IPS DF 19.7 (cell line): ENCODE results near the gene ITGA1.
"Not testable (repeated sequence)": the region's sequence is repeated elsewhere in the genome, so short reads cannot be mapped to it uniquely, and the experiment has no call there.

Experiments used
- DNase-seq: peaks from one replicate; pipeline ENCODE4 v3.0.0-alpha.2; 2013; ENCODE audit warnings: low read depth, low spot score

ITGA1 gene

DNA sequence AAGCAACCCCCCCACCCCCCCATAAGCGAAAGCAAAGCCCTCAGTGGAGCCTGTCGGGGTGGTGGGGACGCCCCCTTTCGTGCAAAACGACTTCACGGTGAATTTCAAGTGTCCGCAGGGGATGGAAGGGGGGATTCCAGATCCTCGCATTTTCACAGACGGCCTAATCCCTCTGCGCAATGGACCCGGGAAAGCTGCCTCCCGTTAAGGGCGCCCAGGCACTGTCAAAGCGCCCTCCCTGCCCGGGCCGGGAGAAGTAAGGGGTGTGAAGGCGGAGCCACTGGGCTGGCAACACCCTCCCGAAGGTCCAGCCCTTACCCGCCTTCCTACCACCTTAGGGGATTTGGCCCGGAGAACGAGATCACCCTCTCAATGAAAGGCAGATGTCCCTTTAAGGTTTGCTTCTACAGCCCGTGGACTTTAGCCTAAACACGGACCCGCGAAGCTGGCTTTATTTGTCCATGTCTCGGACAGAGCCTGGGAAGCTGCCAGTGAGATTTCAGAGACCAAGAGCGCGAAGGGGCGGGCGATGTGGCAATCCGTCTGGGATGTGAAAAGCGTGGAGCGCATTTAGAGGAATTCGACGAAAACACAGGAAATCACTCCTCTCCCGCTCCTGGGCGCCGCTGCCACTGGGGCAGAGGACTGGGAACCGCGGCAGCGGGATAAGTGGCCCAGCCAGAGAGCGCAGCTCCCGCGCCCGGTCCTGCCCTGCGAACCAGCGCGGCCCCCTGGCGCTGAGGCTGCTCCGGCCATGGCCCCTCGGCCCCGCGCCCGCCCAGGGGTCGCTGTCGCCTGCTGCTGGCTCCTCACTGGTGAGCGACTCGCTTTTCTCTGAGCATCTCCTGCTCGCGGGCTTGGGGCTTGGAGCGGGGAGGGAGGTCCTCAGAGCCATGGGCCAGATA, at the start of gene ITGA1, which contains the start of gene PELO:
Gene ITGA1, plus strand, starts transcription at position 317 of the 905 bp plus-strand sequence. Its CDS starts 438 bp downstream, at position 755.
Gene PELO, plus strand, starts transcription at position 317 of the 905 bp plus-strand sequence. CDS start 12,479 bp downstream, outside the sequence.
- DNase-seq, result peak; percentile 35

DNA sequence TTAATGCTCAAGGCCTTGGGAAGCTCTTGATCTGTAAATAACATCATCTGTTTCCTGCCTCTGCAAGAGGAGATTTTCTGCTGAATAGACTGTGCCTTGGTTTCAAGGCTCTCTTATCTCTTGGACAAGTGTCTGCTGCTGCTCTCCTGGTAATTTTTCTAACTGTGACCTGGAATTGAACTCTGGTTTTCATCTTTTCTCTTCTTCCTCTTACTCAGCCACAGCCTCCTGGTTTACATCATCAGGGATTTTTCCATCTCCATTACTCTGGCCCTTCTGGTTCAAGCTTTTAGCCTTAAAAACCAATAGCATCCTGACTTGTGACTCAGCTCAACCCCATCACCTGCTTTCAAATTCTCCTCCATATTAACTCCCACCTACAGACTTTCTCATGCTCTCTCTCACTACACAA, 49.6 kb upstream of the ITGA1 start:
- no peak for DNase-seq

DNA sequence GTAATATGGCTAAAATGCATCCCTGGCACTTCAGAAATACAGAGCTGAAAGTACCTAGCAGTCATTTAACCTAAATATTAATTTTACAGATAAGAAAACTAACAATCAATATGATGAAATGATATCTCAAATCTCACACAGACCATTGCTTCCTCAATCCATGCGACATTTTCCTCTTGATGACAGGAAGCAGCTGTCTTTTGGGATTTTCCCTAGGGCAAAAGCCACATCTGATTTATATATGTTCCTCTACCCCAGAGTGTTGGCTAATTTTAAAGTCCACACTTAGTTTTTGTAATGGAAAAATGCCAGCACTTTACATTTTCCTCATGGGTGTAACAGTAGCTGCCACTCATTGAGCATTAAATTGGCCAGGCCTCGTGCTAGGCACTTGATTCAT, 47.7 kb upstream of the ITGA1 start:
- no peak for DNase-seq

DNA sequence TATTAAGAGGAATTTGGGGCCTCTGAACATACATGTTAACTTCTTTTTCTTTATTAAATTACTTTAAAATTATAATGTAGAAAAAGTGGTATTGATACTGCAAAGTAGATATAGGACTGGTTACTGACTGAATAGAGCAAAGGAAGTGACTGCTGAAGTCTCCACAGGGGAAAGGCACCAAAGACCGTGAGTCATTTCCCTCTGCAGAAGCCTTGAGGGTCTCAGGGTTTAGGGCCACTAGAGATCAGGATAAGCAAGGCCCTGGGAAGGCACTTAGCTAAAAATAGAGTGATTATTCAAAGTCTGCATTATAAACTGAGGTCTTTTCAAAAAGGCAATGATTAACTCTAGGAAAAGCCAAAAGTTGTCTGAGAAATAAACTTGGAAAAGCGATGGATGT, 44.7 kb upstream of the ITGA1 start:
- no peak for DNase-seq

- no peak for DNase-seq
Observed at GRCh38 chr5:52743529-52743928, 44.2 kb upstream of the ITGA1 start.

DNA sequence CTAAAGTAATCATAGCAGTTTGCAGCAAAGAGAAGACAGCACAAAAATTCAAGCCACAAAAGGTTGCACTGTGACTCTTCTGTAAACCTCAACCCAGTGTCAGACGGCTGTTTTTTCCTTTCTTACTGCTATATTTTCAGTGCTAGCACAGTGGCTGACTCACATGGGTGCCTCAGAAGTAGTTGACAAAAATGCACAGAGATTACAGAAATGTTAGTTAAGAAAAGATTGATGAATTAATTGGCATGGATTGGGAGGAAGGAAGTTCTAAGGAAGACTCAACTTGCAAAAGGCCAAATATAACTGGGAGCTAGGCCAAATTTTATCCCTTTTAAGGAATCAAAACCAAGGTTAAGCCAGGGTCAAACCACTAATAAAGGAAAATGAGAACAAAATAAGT, 43.7 kb upstream of the ITGA1 start:
- DNase-seq, result no peak

DNA sequence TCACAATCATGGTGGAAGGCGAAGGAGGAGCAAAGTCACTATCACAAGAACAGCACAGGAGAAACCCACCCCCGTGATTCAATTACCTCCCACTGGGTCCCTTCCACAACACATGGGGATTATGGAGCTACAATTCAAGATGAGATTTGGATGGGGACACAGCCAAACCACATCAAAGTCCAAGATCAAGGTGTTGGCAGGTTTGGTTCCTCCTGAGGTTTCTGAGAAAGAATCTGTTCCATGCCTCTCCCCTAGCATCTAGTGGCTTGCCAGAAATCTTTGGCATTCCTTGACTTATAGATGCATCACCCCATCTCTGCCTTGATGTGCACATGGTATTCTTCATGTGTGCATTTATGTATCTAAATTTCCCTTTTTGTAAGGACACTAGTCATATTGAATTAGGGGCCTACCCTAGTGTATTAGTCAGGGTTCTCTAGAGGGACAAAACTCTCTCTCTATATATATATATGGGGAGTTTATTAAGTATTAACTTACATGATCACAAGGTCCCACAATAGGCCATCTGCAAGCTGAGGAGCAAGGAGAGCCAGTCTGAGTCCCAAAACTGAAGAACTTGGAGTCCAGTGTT, 42.8 kb upstream of the ITGA1 start:
- not testable (repeated sequence) for DNase-seq

- DNase-seq, result no peak
Observed at GRCh38 chr5:52746539-52746938, 41.2 kb upstream of the ITGA1 start.

DNA sequence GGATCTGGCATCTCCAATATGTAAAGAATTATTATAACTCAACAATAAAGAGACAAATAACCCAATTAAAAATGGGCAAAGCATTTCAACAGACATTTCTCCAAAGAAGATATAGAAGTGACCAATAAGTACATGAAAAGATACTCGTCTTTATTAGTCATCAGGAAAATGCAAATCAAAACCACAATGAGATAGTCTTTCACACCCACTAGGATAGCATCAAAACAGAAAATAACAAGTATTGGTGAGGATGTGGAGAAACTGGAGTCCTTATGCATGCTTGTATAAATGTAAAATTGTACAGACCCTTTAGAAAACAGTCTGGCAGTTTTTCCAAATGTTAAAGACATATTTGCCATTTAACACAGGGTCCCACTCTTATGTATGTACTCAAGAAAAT, 39.1 kb upstream of the ITGA1 start:
- no peak for DNase-seq

DNA sequence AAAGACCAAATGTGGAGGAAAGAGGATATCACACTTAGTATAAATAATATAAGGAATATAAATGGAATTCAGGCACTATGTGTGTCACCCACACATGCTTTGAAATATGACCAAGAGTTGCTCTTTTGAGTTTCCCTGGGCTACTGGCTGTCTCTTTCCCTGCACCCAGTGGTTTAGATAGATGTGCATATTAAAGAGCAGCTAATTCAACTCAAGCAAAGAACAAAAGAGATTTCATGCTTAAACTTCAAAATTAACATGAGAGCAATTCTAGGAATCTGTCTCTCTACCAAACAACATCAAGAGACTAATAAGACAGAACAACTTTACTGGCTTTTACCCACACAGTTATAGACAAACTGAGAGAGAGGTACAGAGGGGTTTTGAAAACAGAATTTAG, 38.0 kb upstream of the ITGA1 start:
- no peak for DNase-seq

- DNase-seq, result no peak
Observed at GRCh38 chr5:52751137-52751536, 36.6 kb upstream of the ITGA1 start.

- no peak for DNase-seq
Observed at GRCh38 chr5:52754051-52754450, 33.7 kb upstream of the ITGA1 start.

DNA sequence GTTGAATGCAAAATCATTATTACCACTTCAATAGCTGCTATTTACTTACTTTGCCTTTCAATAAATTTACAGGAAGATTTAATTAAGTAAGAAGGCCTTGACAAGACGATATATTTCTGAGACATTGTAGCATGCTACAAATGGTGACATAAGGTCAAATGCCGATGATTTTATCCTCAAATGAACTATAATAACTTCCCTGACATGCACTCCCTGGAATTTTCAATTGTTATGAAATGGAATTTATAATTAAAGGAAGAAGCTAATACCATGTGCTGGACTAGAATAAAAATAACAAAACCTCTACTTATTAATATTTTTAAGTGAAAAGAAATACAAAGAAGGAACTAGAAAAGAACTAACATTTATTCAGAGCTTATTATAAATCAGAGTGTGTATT, 30.2 kb upstream of the ITGA1 start:
- DNase-seq, result no peak

GRCh38 chr5:52758014-52758413, 29.7 kb upstream of the ITGA1 start:
- no peak for DNase-seq

GRCh38 chr5:52759331-52759730, 28.4 kb upstream of the ITGA1 start:
- no peak for DNase-seq

DNA sequence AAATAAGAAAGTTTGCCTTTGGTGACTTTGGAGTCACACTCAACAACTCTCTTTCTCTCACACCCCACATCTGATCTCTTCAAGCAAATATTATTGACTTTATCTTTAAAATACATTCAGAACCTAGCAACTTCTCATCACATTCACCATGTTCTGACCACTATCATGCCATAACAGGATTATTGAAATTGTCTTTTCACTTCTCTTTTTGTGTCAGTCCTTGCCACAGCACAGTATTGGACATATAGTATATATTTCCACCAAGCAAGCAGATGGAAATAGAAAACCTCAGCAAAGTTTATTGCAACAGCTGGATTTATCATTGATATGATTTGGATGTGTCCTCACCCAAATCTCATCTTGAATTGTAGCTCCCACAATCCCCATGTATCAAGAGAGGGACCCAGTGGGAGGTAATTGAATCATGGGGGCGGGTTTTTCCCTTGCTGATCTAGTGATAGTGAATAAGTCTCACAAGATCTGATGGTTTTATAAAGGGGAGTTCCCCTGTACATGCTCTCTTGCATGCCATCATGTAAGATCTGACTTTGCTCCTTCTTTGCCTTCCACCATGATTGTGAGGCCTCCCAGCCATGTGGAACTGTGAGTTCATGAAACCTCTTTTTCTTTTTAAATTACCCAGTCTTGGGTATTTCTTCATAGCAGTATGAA, 26.9 kb upstream of the ITGA1 start:
- no peak for DNase-seq

- no peak for DNase-seq
Observed at GRCh38 chr5:52767217-52767743, 20.4 kb upstream of the ITGA1 start.

DNA sequence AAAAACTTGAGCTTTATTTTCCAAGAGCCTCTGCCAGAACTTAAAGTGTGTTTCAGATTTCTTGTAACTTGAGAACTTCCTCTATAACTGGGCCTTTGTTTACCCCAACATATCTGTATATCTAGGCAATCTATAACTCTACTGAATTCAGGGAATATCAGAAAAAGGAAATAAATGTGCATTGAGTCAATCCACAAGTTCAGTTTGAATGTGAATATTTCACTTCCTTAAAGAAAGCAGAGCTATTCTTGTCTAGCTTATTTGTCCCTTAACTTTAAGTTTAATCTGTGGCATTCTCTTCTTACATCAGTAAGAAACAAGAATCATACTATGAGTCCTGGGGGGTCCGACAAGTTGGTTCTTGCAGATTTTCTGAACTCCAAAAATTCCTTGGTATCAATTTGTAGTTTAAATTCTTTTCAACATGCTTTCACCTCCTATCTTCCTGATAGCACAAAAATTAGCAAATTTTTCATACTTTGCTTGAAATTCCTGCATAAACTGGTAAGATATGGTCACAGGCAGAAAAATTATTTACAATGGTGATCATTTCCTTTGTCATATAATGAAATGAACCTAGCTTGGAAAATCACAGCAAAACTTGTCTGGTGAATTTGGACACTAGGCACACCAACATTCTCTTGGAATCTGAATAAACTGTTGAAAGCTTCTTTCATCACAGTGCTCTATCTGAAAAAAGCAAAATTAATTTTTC, 19.8 kb upstream of the ITGA1 start:
- DNase-seq, result no peak

- no peak for DNase-seq
Observed at GRCh38 chr5:52769061-52769460, 18.7 kb upstream of the ITGA1 start.

DNA sequence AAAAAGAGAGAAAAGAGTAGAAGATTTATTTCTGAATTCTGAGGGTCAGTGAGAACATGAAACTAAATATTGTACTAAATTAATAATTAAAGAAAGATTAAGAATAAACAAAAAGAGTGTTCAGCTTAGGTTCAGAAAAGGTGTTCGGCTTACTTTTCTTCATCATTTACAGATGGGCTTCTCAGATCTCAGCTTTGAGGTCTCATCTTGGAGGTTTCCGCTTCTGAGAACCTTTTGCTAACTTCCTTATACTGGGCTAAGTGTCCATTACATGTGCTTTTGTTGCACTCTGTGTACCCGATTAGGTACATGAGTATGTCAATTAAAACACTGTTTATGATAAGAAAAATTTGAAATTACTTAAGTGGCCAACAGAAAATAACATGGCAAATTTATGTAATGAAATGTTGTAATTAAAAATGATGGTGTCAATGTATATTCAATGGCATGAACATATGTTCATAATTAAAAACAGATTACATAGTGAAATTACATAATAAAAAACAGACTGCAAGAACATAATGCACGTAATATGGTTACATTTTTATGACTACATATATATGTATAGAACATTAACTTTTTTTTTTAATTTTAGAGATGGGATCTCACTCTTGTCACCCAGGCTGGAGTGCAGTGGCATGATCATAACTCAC, 17.3 kb upstream of the ITGA1 start:
- no peak for DNase-seq
